Measurements from ENCODE around the gene TIMM17B. TPM values are rescaled to one million over a fixed set of nuclear protein-coding genes. Genes with fewer than 3 reads are reported as not detected.

TIMM17B gene
- total and polyA plus RNA-seq, 2 donors (not counting 1 experiment from before 2014, with no cell fraction given) = 50.0 to 63.9 TPM

DNA sequence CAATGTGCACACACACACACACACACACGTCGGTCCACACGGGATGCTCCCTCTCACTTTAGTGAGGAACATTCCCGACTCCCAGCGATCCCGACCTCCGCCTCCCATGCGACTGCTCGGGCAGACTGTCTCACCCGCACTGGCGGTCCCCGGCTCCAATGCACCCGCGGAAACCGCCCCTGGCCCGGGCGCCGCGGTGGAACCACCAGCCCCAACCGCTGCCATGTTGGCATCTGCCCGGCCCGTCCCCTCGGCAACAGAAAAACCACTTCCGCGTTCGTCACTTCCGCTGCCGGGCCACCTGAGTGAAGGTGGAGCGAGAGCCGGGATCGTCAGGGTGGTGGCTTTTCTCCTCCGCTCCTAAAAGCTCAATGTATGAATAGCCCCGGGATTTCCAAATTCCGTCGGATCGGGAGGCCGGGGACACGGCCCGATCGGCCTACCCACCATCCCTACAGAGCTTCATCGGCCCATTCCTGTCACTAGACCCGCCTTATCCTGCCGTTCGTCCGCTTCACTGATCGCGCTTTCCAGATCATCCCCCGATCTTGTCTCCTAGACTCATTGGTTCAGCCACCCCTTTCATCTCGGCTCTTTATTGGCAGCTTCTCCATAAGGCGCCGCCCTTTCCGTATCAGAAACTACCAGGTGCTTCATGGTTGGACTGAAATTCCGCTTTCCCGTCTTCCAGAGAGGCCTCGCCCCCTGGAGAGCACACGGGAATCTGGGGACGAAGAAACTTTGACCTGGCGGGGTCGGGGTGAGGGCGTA, 14.0 kb upstream of the TIMM17B start, which contains the start of gene SLC35A2:
SLC35A2 (minus strand) TSS at position 235 of the 771 bp plus-strand sequence; CDS start at position 225, 10 bp downstream.
- CTCF ChIA-PET = interaction anchor here (0.8 to 1.6 kb wide), 6 partner anchors 8 to 263 kb away, joined by 3 to 6 read pairs (median 5); partner anchors contain the start of gene OTUD5
- Histone ChIP-seq H3K27me3 (replicated peaks in 1 of 4; ENCODE audit: control extremely low read depth in 1 of 4, control insufficient read depth in 3 of 4, insufficient read depth in 4 of 4, low read length in 3 of 4) (no peaks in the 10 kb centered on the region), H3K79me2 (ENCODE audit: control insufficient read depth, insufficient read depth, low read length) (peaks cover 33% of the 10 kb centered on the region), H3K4me1 (ENCODE audit: control insufficient read depth in 2 of 2, insufficient read depth in 2 of 2, low read length in 2 of 2) (peaks cover 28 to 49% of the 10 kb centered on the region in 2 donors), H3K9me3 (ENCODE audit: control extremely low read depth in 1 of 3, control insufficient read depth in 2 of 3, insufficient read depth in 1 of 3, low read length in 2 of 3) (no peaks in the 10 kb centered on the region), H3K9ac (ENCODE audit: low read length) (peak within 1 kb of the TSS; percentile 72), H4K20me1 (ENCODE audit: control insufficient read depth, insufficient read depth, low read length, poor library complexity, severe bottlenecking) (peaks cover 35% of the 10 kb centered on the region), H3K4me2 (replicated peaks; ENCODE audit: low read depth, low read length, poor library complexity, severe bottlenecking) (peak within 1 kb of the TSS; percentile 77), H3K36me3 (replicated peaks in 1 of 2; ENCODE audit: control extremely low read depth in 1 of 2, control insufficient read depth in 1 of 2, extremely low read depth in 1 of 2, insufficient read depth in 2 of 2, low read length in 1 of 2) (peaks cover 0 to 36% of the 10 kb centered on the region in 2 experiments), H2AFZ (ENCODE audit: insufficient read depth, low read depth, low read length, poor library complexity, severe bottlenecking) (peak within 1 kb of the TSS; percentile 37), H3K4me3 (ENCODE audit: control extremely low read depth in 1 of 5, extremely low read depth in 1 of 5, insufficient read depth in 1 of 5, low read depth in 2 of 5, low read length in 4 of 5) (peak within 1 kb of the TSS; percentile 60 to 78 (median 66)), H3K27ac (ENCODE audit: low read length in 2 of 2) (peak within 1 kb of the TSS; percentile 86 to 90)
- H3K9me3 Mint-ChIP-seq (ENCODE audit: insufficient read depth) = no peaks in the 10 kb centered on the region
- H3K27me3 Mint-ChIP-seq = no peaks in the 10 kb centered on the region
- ATAC-seq (ENCODE audit: low read depth) (peak; percentile 76), DNase-seq (peak; percentile 90)
- TF ChIP-seq, protein P1, sequence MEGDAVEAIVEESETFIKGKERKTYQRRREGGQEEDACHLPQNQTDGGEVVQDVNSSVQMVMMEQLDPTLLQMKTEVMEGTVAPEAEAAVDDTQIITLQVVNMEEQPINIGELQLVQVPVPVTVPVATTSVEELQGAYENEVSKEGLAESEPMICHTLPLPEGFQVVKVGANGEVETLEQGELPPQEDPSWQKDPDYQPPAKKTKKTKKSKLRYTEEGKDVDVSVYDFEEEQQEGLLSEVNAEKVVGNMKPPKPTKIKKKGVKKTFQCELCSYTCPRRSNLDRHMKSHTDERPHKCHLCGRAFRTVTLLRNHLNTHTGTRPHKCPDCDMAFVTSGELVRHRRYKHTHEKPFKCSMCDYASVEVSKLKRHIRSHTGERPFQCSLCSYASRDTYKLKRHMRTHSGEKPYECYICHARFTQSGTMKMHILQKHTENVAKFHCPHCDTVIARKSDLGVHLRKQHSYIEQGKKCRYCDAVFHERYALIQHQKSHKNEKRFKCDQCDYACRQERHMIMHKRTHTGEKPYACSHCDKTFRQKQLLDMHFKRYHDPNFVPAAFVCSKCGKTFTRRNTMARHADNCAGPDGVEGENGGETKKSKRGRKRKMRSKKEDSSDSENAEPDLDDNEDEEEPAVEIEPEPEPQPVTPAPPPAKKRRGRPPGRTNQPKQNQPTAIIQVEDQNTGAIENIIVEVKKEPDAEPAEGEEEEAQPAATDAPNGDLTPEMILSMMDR (IDR thresholded peaks at IDR 0.05) = no peak
- no peak for TF ChIP-seq EZH2 (IDR thresholded peaks at IDR 0.05; ENCODE audit: borderline replicate concordance, insufficient read depth, low read depth, low read length, poor library complexity, severe bottlenecking)
- peaks cover 48% of the 10 kb centered on the region for H3K4me1 Mint-ChIP-seq
- under 1% methylated on average over 60 of the region's 60 CpGs for WGBS (ENCODE audit: insufficient coverage)
- intact Hi-C loops (cut with micrococcal nuclease) = loop anchor here (1.0 to 10.0 kb wide), 5 partner anchors 14 to 1697 kb away; partner anchors contain the start of genes CDK16, ELK1, PQBP1 and SUV39H1
- peak within 1 kb of the TSS; percentile 86 for H3K4me3 Mint-ChIP-seq
- POLR2A ChIA-PET = interaction anchor here (0.9 to 2.6 kb wide), 6 partner anchors 8 to 46 kb away, joined by 3 to 29 read pairs (median 5); partner anchors contain the start of genes OTUD5, PQBP1 and TIMM17B
- peak within 1 kb of the TSS; percentile 88 for H3K27ac Mint-ChIP-seq

All from B cell (primary cell).